ENCODE results near the gene SULT6B1.

SULT6B1 gene

DNA sequence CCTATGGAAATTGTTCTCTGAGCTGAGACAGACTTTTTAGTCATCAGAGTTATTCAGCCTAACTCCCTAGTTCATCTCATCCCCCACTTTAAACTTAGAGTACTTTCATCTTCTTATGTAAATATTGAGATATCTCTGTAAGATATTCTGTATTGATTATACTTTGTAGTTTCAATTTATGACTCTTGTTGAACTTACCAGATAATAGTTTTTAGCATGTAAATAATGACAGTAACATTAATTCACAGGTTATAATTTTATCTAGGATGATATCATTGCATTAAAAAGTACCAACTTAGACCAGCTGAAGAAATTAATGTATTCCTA lies 16.9 kb downstream of the SULT6B1 start:
- DNase-seq, result no peak
- Histone ChIP-seq H3K27me3 (replicated peaks in 2 of 5; ENCODE audit: control insufficient read depth in 4 of 5, insufficient read depth in 5 of 5, low read length in 4 of 5) (no peaks in the 10 kb centered on the region), H3K4me3 (ENCODE audit: control insufficient read depth in 1 of 7, extremely low read depth in 1 of 7, insufficient read depth in 4 of 7, low read depth in 2 of 7, low read length in 6 of 7) (no peak overlapping the region), H3K4me1 (ENCODE audit: control extremely low read depth in 1 of 4, control insufficient read depth in 4 of 4, insufficient read depth in 4 of 4, low read length in 3 of 4) (no peaks in the 10 kb centered on the region), H3K9me3 (ENCODE audit: control extremely low read depth in 1 of 5, control insufficient read depth in 4 of 5, insufficient read depth in 2 of 5, low read depth in 1 of 5, low read length in 4 of 5) (no peaks in the 10 kb centered on the region), H3K36me3 (ENCODE audit: control insufficient read depth in 4 of 4, insufficient read depth in 4 of 4, low read length in 3 of 4) (no peaks in the 10 kb centered on the region), H3K27ac (ENCODE audit: insufficient read depth in 1 of 2, low read depth in 1 of 2, low read length in 2 of 2, poor library complexity in 1 of 2, severe bottlenecking in 2 of 2) (no peak overlapping the region)
- POLR2A ChIA-PET, result no interaction called here
- CTCF ChIA-PET, result interaction anchor here (0.9 to 1.3 kb wide), 4 partner anchors 10 to 63 kb away, joined by 3 to 4 read pairs (median 3); no protein-coding TSS in a partner anchor

DNA sequence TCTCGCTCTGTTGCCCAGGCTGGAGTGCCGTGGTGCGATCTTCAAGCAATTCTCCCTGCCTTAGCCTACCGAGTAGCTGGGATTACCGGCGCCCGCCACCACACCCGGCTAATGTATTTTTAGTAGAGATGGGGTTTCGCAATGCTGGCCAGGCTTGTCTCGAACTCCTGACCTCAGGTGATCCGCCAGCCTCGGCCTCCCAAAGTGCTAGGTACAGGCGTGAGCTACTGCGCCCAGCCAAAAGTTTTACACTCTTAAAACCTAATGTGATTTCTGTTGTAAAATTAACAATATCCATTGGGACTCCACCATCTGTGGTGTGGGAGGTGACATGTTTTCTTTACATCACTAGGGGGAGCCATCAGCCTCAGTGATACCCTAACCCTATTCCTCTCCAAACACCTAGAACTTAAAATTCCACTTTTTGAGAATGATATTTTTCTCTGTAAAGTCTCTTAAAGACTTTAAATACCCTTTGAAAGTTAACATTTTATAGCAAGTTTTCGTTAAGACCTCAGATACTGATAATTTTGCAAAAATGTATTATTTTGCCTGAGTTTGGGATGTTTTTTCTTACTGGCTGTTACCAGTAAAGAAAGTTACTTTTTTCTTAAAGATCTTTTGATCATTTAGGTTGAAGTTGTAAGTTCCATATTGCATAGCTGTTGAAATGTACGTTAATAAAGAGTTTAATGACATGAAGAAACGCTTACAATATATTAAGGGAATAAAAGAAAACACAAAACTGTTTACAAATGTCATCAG lies 20.1 kb downstream of the SULT6B1 start:
- peak in 2 of 3 donors; percentile 59 to 62 for DNase-seq
- no peaks in the 10 kb centered on the region for H3K27me3 ChIP-seq (replicated peaks in 2 of 5; ENCODE audit: control insufficient read depth in 4 of 5, insufficient read depth in 5 of 5, low read length in 4 of 5)
- no peaks in the 10 kb centered on the region for H3K4me1 ChIP-seq (ENCODE audit: control extremely low read depth in 1 of 4, control insufficient read depth in 4 of 4, insufficient read depth in 4 of 4, low read length in 3 of 4)
- peaks cover 0 to 4% (median 2%) of the 10 kb centered on the region in 5 experiments for H3K9me3 ChIP-seq (ENCODE audit: control extremely low read depth in 1 of 5, control insufficient read depth in 4 of 5, insufficient read depth in 2 of 5, low read depth in 1 of 5, low read length in 4 of 5)
- H3K27ac ChIP-seq (ENCODE audit: insufficient read depth in 1 of 2, low read depth in 1 of 2, low read length in 2 of 2, poor library complexity in 1 of 2, severe bottlenecking in 2 of 2), result no peak overlapping the region
- CTCF ChIA-PET, result interaction anchor here (0.7 to 2.4 kb wide), 16 partner anchors 8 to 63 kb away, joined by 3 to 18 read pairs (median 4); partner anchors contain the start of genes CEBPZ, EIF2AK2 and NDUFAF7
- POLR2A ChIA-PET, result no interaction called here
- H3K4me3 ChIP-seq (ENCODE audit: control insufficient read depth in 1 of 7, extremely low read depth in 1 of 7, insufficient read depth in 4 of 7, low read depth in 2 of 7, low read length in 6 of 7), result no peak overlapping the region
- 78% methylated on average over 5 of the region's 17 CpGs for WGBS (ENCODE audit: insufficient coverage)
- no peaks in the 10 kb centered on the region for H3K36me3 ChIP-seq (ENCODE audit: control insufficient read depth in 4 of 4, insufficient read depth in 4 of 4, low read length in 3 of 4)

- WGBS (ENCODE audit: insufficient coverage), result 100% methylated on average over 1 of the region's 3 CpGs
- Histone ChIP-seq H3K4me3 (ENCODE audit: control insufficient read depth in 1 of 7, extremely low read depth in 1 of 7, insufficient read depth in 4 of 7, low read depth in 2 of 7, low read length in 6 of 7) (no peak overlapping the region), H3K4me1 (ENCODE audit: control extremely low read depth in 1 of 4, control insufficient read depth in 4 of 4, insufficient read depth in 4 of 4, low read length in 3 of 4) (no peaks in the 10 kb centered on the region), H3K27me3 (replicated peaks in 2 of 5; ENCODE audit: control insufficient read depth in 4 of 5, insufficient read depth in 5 of 5, low read length in 4 of 5) (no peaks in the 10 kb centered on the region), H3K9me3 (ENCODE audit: control extremely low read depth in 1 of 5, control insufficient read depth in 4 of 5, insufficient read depth in 2 of 5, low read depth in 1 of 5, low read length in 4 of 5) (peaks cover 0 to 4% (median 2%) of the 10 kb centered on the region in 5 experiments), H3K27ac (ENCODE audit: insufficient read depth in 1 of 2, low read depth in 1 of 2, low read length in 2 of 2, poor library complexity in 1 of 2, severe bottlenecking in 2 of 2) (no peak overlapping the region), H3K36me3 (ENCODE audit: control insufficient read depth in 4 of 4, insufficient read depth in 4 of 4, low read length in 3 of 4) (no peaks in the 10 kb centered on the region)
- ChIA-PET CTCF (interaction anchor here (0.8 to 2.4 kb wide), 8 partner anchors 10 to 33 kb away, joined by 3 to 18 read pairs (median 6); partner anchors contain the start of gene EIF2AK2), POLR2A (no interaction called here)
- DNase-seq, result no peak
Observed at GRCh38 chr2:37167636-37168180, 20.8 kb downstream of the SULT6B1 start.

DNA sequence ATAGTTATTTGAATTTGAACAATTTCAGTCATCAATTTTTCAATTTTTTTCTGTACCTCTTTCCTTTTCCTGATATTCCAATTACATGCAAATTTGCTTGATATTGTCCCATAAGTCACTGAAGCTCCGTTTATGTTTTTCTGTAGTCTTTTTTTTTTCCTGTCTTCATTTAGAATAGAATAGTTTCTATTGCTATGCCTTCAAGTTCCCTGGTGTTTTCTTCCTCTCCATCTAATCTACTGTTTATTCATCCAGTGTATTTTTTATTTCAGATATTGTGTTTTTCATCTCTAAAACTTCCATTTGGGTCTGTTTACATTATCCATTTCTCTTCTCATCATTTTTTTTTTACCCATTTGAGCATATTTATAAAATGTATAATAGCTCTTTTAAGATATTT lies 23.7 kb downstream of the SULT6B1 start:
- Histone ChIP-seq H3K27me3 (replicated peaks in 2 of 5; ENCODE audit: control insufficient read depth in 4 of 5, insufficient read depth in 5 of 5, low read length in 4 of 5) (no peaks in the 10 kb centered on the region), H3K4me1 (ENCODE audit: control extremely low read depth in 1 of 4, control insufficient read depth in 4 of 4, insufficient read depth in 4 of 4, low read length in 3 of 4) (no peaks in the 10 kb centered on the region), H3K27ac (ENCODE audit: insufficient read depth in 1 of 2, low read depth in 1 of 2, low read length in 2 of 2, poor library complexity in 1 of 2, severe bottlenecking in 2 of 2) (no peak overlapping the region), H3K4me3 (ENCODE audit: control insufficient read depth in 1 of 7, extremely low read depth in 1 of 7, insufficient read depth in 4 of 7, low read depth in 2 of 7, low read length in 6 of 7) (no peak overlapping the region), H3K9me3 (ENCODE audit: control extremely low read depth in 1 of 5, control insufficient read depth in 4 of 5, insufficient read depth in 2 of 5, low read depth in 1 of 5, low read length in 4 of 5) (peaks cover 0 to 4% (median 2%) of the 10 kb centered on the region in 5 experiments), H3K36me3 (ENCODE audit: control insufficient read depth in 4 of 4, insufficient read depth in 4 of 4, low read length in 3 of 4) (no peaks in the 10 kb centered on the region)
- CTCF ChIA-PET, result interaction anchor here (1.1 kb wide), 1 partner anchor 16 kb away, joined by 4 read pairs; no protein-coding TSS in a partner anchor
- WGBS (ENCODE audit: insufficient coverage), result no CpG with 5 or more reads among the region's 1 CpG
- POLR2A ChIA-PET, result no interaction called here
- no peak for DNase-seq

DNA sequence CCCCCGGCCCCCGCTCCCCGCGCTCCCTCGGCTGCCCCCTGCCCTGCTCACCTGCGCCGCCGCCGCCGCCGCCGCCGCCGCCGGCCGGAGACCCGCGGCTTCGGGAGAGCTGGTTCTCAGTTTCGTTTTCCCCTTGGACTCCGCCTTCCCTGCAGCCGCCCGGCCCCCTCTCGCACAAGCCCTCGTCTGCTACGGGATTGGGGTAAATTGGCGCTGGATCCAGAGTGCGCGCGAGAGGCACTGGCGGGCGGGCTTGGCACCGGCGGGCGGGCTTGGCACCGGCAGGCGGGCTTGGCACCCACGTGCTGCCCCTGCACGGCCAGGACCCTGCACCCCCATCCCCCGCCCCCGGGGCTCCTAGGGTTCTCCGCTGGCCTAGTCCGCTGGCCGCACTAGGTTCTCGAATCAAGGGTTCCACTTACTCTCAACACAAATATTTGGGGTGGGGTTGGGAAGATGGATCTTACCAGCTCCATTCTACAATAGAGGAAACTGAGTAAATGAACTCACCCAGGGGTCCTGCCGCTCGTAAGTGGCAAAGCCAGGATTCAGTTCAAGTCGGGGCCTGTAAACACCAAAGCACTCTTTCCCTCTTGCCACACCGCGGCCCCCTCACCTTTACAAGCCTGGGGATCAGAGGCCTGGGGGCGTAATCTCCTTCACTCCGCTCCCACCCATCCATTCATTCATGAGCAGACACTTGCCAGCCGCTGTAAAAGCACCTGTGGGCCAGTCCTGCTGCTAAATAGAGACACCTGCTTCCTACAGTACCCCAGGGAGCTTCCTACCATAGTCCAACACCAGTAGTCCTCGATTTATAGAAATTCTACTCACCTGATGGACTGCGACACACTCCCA lies 31.4 kb downstream of the SULT6B1 start, which contains the start of gene EIF2AK2:
EIF2AK2 (minus strand) TSS at position 124 of the 858 bp plus-strand sequence. CDS start 9,174 bp downstream, outside the sequence.
- peaks cover 3 to 22% (median 20%) of the 10 kb centered on the region in 4 experiments for H3K4me1 ChIP-seq (ENCODE audit: control extremely low read depth in 1 of 4, control insufficient read depth in 4 of 4, insufficient read depth in 4 of 4, low read length in 3 of 4)
- ChIA-PET CTCF (interaction anchor here (0.7 to 2.5 kb wide), 6 partner anchors 9 to 106 kb away, joined by 3 to 18 read pairs (median 4); no protein-coding TSS in a partner anchor), POLR2A (interaction anchor here (0.6 kb wide), 1 partner anchor 45 kb away, joined by 3 read pairs; no protein-coding TSS in a partner anchor)
- peaks cover 3 to 12% (median 7%) of the 10 kb centered on the region in 4 experiments for H3K36me3 ChIP-seq (ENCODE audit: control insufficient read depth in 4 of 4, insufficient read depth in 4 of 4, low read length in 3 of 4)
- 13% methylated on average over 24 of the region's 55 CpGs for WGBS (ENCODE audit: insufficient coverage)
- H3K4me3 ChIP-seq (ENCODE audit: control insufficient read depth in 1 of 7, extremely low read depth in 1 of 7, insufficient read depth in 4 of 7, low read depth in 2 of 7, low read length in 6 of 7), result peak within 1 kb of the TSS; percentile 62 to 94 (median 84)
- no peaks in the 10 kb centered on the region for H3K27me3 ChIP-seq (replicated peaks in 2 of 5; ENCODE audit: control insufficient read depth in 4 of 5, insufficient read depth in 5 of 5, low read length in 4 of 5)
- no peaks in the 10 kb centered on the region for H3K9me3 ChIP-seq (ENCODE audit: control extremely low read depth in 1 of 5, control insufficient read depth in 4 of 5, insufficient read depth in 2 of 5, low read depth in 1 of 5, low read length in 4 of 5)
- H3K27ac ChIP-seq (ENCODE audit: insufficient read depth in 1 of 2, low read depth in 1 of 2, low read length in 2 of 2, poor library complexity in 1 of 2, severe bottlenecking in 2 of 2), result peak within 1 kb of the TSS; percentile 86 to 88
- peak; percentile 87 to 94 (median 94) for DNase-seq

GRCh38 chr2:37156071-37156856 lies 32.2 kb downstream of the SULT6B1 start:
- peak overlapping the region; percentile 62 to 94 (median 84) for H3K4me3 ChIP-seq (ENCODE audit: control insufficient read depth in 1 of 7, extremely low read depth in 1 of 7, insufficient read depth in 4 of 7, low read depth in 2 of 7, low read length in 6 of 7)
- POLR2A ChIA-PET, result no interaction called here
- WGBS (ENCODE audit: insufficient coverage), result under 1% methylated on average over 15 of the region's 27 CpGs

More at GRCh38 chr2:37156071-37156856, 32.2 kb downstream of the SULT6B1 start:
- H3K9me3 ChIP-seq (ENCODE audit: control extremely low read depth in 1 of 5, control insufficient read depth in 4 of 5, insufficient read depth in 2 of 5, low read depth in 1 of 5, low read length in 4 of 5), result no peaks in the 10 kb centered on the region
- no peaks in the 10 kb centered on the region for H3K27me3 ChIP-seq (replicated peaks in 2 of 5; ENCODE audit: control insufficient read depth in 4 of 5, insufficient read depth in 5 of 5, low read length in 4 of 5)
- peak overlapping the region; percentile 86 to 88 for H3K27ac ChIP-seq (ENCODE audit: insufficient read depth in 1 of 2, low read depth in 1 of 2, low read length in 2 of 2, poor library complexity in 1 of 2, severe bottlenecking in 2 of 2)
- H3K36me3 ChIP-seq (ENCODE audit: control insufficient read depth in 4 of 4, insufficient read depth in 4 of 4, low read length in 3 of 4), result peaks cover 3 to 12% (median 7%) of the 10 kb centered on the region in 4 experiments
- CTCF ChIA-PET, result interaction anchor here (0.6 to 2.5 kb wide), 4 partner anchors 12 to 1761 kb away, joined by 3 to 18 read pairs (median 4); no protein-coding TSS in a partner anchor
- peaks cover 3 to 22% (median 20%) of the 10 kb centered on the region in 4 experiments for H3K4me1 ChIP-seq (ENCODE audit: control extremely low read depth in 1 of 4, control insufficient read depth in 4 of 4, insufficient read depth in 4 of 4, low read length in 3 of 4)
- peak in 2 of 3 donors; percentile 52 to 66 for DNase-seq
